NT2/D1 (cell line): ENCODE measurements around the gene SLC49A3.
A peak's percentile ranks its signal among the peaks of the same experiment; 100 is the strongest.

Experiments used
- DNase-seq: peaks from one replicate; pipeline ENCODE4 v3.0.0-alpha.2; 2011; ENCODE audit warnings: low read depth, low spot score
- H3K27me3 ChIP-seq: 2 replicates; pipeline ENCODE4 v1.6.0; 2011; ENCODE audit warnings: mild to moderate bottlenecking; ENCODE audit not compliant: insufficient read length, insufficient read depth
- H3K36me3 ChIP-seq: 2 replicates; pipeline ENCODE4 v1.6.1; 2011; ENCODE audit warnings: mild to moderate bottlenecking, low read length, mixed read lengths; ENCODE audit not compliant: insufficient read depth, insufficient read length
- H3K4me1 ChIP-seq: 2 replicates; pipeline ENCODE4 v1.5.1; 2011; ENCODE audit not compliant: insufficient read depth, insufficient read length
- H3K4me3 ChIP-seq: 2 replicates; pipeline ENCODE4 v1.5.1; 2011; ENCODE audit warnings: low read depth; ENCODE audit not compliant: insufficient read length
- H3K9ac ChIP-seq: 2 replicates; pipeline ENCODE4 v1.6.0; 2011; ENCODE audit warnings: low read depth; ENCODE audit not compliant: insufficient read length
- H3K9me3 ChIP-seq: 2 replicates; pipeline ENCODE4 v1.5.1; 2011; ENCODE audit warnings: mild to moderate bottlenecking, low read length; ENCODE audit not compliant: insufficient read depth
- SUZ12 ChIP-seq: IDR thresholded peaks from 2 replicates; pipeline ENCODE4 v1.6.1; 2011; ENCODE audit not compliant: insufficient read length, insufficient read depth; ENCODE audit errors: extremely low read depth
- YY1 ChIP-seq: IDR thresholded peaks from 2 replicates; pipeline ENCODE4 v1.6.1; 2011; ENCODE audit not compliant: insufficient read length, insufficient read depth
- ZNF274 ChIP-seq: IDR thresholded peaks from 2 replicates; pipeline ENCODE4 v1.6.1; 2011; ENCODE audit warnings: mild to moderate bottlenecking, low read depth, low read length

Gene SLC49A3

DNA sequence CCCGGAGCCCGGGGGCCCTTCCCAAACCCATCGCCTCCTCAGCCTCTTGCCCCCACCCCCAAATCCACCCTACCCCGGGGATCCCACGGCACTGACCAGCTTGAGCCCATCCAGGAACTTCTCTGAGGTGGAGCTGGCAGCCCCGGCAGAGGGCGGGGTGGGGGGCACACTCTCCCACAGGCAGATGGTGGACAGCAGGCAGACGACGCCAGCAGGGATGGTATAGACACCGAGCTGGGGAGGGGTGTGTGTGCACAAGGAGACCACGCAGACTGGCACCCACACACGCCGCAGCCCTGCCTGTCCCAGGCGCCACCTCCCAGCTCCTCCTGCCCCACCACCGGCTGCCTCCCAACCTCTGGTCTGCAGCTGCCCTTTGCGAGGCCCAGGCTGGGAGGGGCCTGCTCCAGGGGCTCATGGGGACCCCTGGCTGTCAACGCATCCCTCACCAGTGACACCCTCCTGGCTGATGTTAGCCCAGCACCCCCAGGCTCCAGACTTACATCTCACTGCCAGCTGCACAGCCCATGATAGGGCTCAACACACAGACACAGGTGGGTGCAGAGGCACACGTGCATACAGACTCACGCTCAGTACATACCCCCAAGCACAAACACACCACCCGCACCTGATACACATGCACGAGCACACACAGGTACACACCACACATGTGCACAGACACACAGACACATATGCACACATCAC is 4.2 kb downstream of the SLC49A3 start:
- Histone ChIP-seq H3K27me3 (no peaks in the 10 kb centered on the region), H3K36me3 (no peaks in the 10 kb centered on the region), H3K4me1 (peaks cover 55% of the 10 kb centered on the region), H3K4me3 (no peak overlapping the region), H3K9ac (peak overlapping the region; percentile 36), H3K9me3 (no peaks in the 10 kb centered on the region)
- TF ChIP-seq SUZ12 (no peak), ZNF274 (no peak)
- no peak for DNase-seq

DNA sequence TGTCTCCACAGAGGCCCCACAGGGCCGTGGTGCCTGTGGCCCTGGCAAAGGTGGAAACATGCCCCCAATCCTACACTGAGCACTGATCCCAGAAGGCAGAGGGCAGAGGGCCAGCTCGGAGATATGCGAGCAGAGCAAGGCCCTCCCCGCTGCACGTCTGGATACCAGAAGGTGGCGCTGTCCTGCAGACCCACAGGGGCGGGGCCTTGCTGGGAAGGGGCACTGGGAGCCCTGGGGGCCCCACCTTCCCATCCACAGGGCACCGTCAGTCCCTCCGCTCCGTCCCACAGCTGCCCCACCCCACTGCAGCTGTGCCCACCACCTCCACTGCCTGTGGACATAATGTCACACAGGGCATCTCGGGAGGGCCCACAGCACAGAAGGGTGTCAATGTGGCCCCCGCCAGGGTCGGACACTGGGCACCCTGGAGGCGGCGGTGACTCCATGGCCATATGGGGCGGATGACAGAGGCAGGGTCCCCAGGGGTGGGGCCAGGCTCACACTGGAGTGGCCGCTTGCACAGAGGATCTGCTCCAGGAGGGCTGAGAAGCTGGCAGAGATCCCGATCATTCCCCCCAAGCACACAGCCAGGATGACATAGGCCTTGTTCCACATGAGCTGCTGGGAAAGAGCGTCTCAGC is 4.8 kb downstream of the SLC49A3 start:
- Histone ChIP-seq H3K27me3 (no peaks in the 10 kb centered on the region), H3K4me3 (no peak overlapping the region), H3K9me3 (no peaks in the 10 kb centered on the region), H3K4me1 (peaks cover 48% of the 10 kb centered on the region), H3K9ac (peak overlapping the region; percentile 36), H3K36me3 (no peaks in the 10 kb centered on the region)
- DNase-seq: peak; percentile 73
- TF ChIP-seq ZNF274 (no peak), SUZ12 (no peak), YY1 (no peak)

DNA sequence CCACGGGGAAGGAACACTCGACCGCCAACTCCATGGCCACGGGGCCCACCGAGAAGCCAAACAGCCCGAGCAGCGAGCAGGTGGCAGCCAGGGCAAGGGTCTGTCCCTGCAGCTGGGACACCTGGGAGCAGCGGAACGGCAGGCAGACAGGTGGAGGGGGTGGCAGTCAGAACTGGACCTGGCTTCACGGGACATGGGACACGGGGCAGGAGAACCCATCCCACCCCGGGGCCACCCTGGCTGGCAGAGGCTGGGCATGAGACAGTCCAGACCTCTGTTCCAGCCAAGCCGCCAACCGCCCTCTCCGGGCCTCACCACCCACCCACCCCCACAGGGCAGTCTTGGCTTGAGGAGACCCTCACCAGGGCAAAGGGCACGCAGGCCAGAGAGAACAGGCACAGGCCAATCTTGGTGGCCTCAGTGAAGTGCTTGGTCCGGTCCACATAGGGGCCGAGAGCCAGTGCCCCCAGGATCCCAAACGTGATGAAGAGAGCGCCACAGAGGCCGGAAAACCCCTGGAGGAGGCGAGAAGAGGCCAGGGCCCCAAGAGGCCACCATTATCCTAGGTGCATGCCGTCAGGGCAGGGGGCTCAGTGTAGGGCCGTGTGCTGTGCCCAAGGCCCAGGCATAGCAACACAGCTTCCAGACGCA is 5.6 kb downstream of the SLC49A3 start:
- no peaks in the 10 kb centered on the region for H3K36me3 ChIP-seq
- peaks cover 43% of the 10 kb centered on the region for H3K4me1 ChIP-seq
- H3K4me3 ChIP-seq: no peak overlapping the region
- no peak for TF ChIP-seq YY1
- H3K27me3 ChIP-seq: no peaks in the 10 kb centered on the region
- H3K9ac ChIP-seq: peak overlapping the region; percentile 33
- no peaks in the 10 kb centered on the region for H3K9me3 ChIP-seq
- DNase-seq: no peak

DNA sequence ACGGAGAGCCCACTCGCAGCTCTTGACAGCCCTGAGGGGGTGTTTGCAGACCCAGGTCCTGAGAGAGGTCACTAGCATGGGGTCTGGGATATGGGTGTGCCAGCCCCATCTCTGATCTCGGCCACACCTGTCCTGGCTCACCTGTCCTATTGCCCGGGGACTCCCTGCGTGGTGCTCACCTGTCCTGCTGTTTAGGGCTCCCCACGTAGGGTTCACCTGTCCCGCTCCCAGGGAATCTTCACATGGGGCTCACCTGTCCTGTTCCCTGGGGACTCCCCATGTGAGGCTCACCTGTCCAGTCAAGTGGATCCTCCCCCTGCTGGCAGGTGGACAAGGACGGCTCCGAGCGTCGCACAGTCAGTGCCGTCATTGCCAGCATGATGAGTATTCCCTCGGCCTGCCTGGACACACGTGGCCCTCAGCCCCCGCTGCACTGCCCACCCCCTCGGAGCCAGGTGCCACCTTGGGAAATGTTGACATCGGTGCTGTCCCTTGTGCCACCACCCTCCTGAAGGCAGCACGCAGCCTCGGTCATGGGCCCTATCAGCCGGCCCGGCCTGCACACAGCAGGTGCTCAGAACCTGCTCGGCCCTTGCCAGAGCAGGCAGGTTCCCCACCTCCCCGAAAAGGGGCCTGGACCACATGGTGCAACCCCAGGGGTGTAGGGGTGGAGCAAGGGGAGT is 6.3 kb downstream of the SLC49A3 start:
- TF ChIP-seq YY1 (no peak), ZNF274 (no peak), SUZ12 (no peak)
- Histone ChIP-seq H3K27me3 (no peaks in the 10 kb centered on the region), H3K9me3 (no peaks in the 10 kb centered on the region), H3K4me3 (no peak overlapping the region), H3K36me3 (no peaks in the 10 kb centered on the region), H3K4me1 (peaks cover 41% of the 10 kb centered on the region), H3K9ac (no peak overlapping the region)
- DNase-seq: no peak

DNA sequence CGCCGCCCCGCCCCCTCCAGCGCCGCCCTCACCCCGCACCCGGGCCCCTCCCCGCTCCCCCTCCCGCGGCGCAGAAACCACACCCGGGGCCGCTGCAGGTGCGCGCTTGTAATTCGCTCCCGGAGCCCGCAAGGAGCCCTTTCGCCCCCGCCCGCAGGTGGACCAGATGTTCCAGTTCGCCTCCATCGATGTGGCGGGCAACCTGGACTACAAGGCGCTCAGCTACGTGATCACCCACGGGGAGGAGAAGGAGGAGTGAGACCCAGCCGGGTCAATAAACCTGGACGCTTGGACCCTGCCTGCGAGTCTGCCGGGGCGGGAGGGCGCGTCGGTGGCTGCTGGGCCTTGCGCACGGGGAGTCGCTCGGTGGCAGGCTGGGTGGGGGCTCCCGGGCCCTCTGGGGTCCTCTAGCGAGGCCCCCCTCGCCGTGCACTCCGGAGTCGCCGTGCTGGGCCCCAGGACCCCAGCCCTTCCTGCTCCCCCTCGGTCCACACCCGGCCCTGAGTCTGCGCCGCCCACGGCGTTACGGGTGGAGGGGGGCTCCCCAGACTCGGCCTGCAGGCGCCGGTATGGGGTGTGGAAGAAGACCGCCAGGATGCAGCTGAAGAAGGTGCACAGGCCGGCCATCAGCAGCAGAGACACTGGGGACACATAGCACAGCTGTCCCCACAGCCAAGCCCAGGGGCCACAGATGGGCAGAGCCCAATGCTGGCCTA is 7.1 kb downstream of the SLC49A3 start:
- Histone ChIP-seq H3K4me1 (peaks cover 39% of the 10 kb centered on the region), H3K4me3 (no peak overlapping the region), H3K36me3 (no peaks in the 10 kb centered on the region), H3K9ac (no peak overlapping the region), H3K9me3 (no peaks in the 10 kb centered on the region), H3K27me3 (no peaks in the 10 kb centered on the region)
- TF ChIP-seq ZNF274 (no peak), YY1 (no peak), SUZ12 (no peak)
- no peak for DNase-seq

DNA sequence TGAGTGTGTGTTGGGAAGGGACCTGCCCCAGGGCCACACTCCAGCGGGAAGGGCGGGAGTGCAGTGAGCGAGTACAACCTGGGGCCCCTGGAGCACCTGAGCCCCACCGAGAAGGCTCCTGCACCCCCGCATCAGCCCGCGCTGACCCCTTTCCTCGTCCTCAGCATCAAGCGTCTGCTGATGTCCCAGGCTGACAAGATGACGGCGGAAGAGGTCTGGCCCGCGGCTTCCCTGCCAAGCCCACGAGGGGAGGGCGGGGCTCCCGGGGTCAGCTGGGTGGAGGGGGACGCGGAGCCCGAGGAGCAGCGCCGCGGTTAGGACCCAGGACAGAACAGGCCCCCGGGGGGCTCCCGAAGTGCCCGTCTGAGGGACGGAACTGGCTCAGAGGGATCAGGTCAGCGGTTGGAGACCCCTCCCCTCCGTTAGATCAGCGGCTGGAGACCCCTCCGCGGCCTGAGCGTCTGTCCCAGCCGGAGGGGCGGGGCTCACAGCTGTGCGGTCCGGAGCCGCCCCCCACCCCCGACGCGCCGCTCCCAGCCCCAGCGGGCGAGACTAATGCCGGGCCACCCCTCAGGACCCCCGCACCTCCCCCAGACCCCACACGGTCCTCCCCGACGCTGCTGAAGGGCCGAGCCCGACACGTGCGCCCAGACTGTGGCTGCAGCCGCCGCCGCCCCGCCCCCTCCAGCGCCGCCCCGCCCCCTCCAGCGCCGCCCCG is 7.9 kb downstream of the SLC49A3 start:
- Histone ChIP-seq H3K27me3 (no peaks in the 10 kb centered on the region), H3K36me3 (no peaks in the 10 kb centered on the region), H3K9me3 (no peaks in the 10 kb centered on the region), H3K4me1 (peaks cover 43% of the 10 kb centered on the region), H3K9ac (peak overlapping the region; percentile 65), H3K4me3 (peak overlapping the region; percentile 46)
- TF ChIP-seq SUZ12 (no peak), YY1 (no peak), ZNF274 (no peak)
- DNase-seq: no peak
